Measurements from ENCODE around the gene ZNF44.

The ZNF44 gene

GRCh38 chr19:12284226-12284625 is 10.5 kb downstream of the ZNF44 start:
- no peak overlapping the region for H3K4me3 ChIP-seq (ENCODE audit: low read length)
- TF ChIP-seq, protein P1, sequence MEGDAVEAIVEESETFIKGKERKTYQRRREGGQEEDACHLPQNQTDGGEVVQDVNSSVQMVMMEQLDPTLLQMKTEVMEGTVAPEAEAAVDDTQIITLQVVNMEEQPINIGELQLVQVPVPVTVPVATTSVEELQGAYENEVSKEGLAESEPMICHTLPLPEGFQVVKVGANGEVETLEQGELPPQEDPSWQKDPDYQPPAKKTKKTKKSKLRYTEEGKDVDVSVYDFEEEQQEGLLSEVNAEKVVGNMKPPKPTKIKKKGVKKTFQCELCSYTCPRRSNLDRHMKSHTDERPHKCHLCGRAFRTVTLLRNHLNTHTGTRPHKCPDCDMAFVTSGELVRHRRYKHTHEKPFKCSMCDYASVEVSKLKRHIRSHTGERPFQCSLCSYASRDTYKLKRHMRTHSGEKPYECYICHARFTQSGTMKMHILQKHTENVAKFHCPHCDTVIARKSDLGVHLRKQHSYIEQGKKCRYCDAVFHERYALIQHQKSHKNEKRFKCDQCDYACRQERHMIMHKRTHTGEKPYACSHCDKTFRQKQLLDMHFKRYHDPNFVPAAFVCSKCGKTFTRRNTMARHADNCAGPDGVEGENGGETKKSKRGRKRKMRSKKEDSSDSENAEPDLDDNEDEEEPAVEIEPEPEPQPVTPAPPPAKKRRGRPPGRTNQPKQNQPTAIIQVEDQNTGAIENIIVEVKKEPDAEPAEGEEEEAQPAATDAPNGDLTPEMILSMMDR (IDR thresholded peaks at IDR 0.05; ENCODE audit: insufficient read depth, low read depth, low read length, missing control alignments): no peak
- no peak for DNase-seq (ENCODE audit: low read depth)

- H3K4me3 ChIP-seq (ENCODE audit: low read length): no peak overlapping the region
- TF ChIP-seq, protein P1 (IDR thresholded peaks at IDR 0.05; ENCODE audit: insufficient read depth, low read depth, low read length, missing control alignments): no peak
- no peak for DNase-seq (ENCODE audit: low read depth)
Observed at GRCh38 chr19:12278713-12279112, 16.0 kb downstream of the ZNF44 start.

- TF ChIP-seq, protein P1 (IDR thresholded peaks at IDR 0.05; ENCODE audit: insufficient read depth, low read depth, low read length, missing control alignments): no peak
- H3K4me3 ChIP-seq (ENCODE audit: low read length): no peak overlapping the region
- DNase-seq (ENCODE audit: low read depth): no peak
Observed at GRCh38 chr19:12272980-12273901, 21.4 kb downstream of the ZNF44 start.

- TF ChIP-seq, protein P1 (IDR thresholded peaks at IDR 0.05; ENCODE audit: insufficient read depth, low read depth, low read length, missing control alignments): no peak
- no peak for DNase-seq (ENCODE audit: low read depth)
- H3K4me3 ChIP-seq (ENCODE audit: low read length): no peak overlapping the region
Observed at GRCh38 chr19:12272386-12272785, 22.3 kb downstream of the ZNF44 start.

DNA sequence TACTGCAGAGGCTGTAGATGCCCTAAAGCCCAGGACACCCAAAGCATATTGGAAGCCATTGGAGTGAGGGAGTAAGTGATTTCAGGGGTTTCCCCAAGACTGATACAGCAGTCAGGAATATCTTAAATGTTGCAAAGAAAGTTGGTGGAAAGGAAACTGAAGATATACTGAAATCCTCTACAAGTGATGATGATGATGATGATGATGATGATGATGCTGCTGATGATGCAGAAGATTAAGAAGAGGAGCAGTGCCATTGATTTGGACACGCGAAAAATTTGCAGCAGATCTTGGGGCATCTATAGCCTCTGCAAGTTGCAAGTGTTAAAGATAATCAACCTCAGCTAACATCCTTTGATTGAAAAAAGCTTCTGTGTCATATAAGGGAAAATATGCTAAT is 23.8 kb downstream of the ZNF44 start:
- TF ChIP-seq, protein P1 (IDR thresholded peaks at IDR 0.05; ENCODE audit: insufficient read depth, low read depth, low read length, missing control alignments): no peak
- H3K4me3 ChIP-seq (ENCODE audit: low read length): no peak overlapping the region
- DNase-seq (ENCODE audit: low read depth): no peak

DNA sequence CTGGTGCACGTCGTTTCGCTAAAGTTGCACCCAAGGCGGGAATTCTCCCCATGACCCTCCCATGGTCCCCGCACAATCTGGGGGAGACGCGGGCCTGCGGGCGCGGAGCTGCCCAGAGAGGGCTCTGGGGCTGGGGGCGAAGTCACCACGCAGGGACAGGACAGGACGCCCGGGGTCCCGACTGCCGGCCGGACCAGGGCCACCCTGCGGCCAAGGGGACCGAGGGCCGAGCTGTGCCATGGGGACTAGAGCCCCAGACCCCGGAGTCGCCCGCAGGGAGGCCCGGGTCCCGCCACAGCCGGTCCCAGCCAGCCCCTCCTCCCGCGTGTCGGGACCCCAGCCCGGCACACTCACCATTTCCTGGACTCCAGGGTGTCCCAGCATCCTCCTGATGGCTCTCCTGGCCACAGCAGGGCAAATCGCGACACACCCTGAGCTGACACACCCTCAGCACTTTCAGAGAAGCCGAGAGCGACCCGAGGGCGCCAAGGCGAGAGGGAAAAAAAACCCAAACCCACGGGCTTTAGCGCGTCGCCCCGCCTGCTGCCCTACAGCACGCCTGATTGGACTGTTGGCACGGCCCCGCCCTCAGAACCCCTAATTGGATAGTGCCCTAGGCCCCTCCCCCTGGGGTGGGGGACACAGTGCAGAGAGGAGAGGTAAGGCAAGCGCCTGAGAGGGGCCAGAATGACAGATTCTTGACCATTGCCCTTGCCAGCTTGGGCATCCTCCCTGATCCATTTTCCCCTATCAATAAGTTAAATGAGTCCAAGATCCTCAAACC is 28.6 kb downstream of the ZNF44 start:
- TF ChIP-seq, protein P1 (IDR thresholded peaks at IDR 0.05; ENCODE audit: insufficient read depth, low read depth, low read length, missing control alignments): no peak
- DNase-seq (ENCODE audit: low read depth): no peak
- H3K4me3 ChIP-seq (ENCODE audit: low read length): no peak overlapping the region
